Esophagus muscularis mucosa (tissue), 4 donors: Measurements from ENCODE around the gene TMEM80.

ENCODE experiments used
- EP300 ChIP-seq: sonication (generic); formaldehyde crosslinking; IDR thresholded peaks from one replicate; pipeline ENCODE4 v1.6.1; 2017; ENCODE audit warnings: antibody characterized with exemption
- POLR2A ChIP-seq: fragments of 450-650 bp; IDR thresholded peaks from one replicate; pipeline ENCODE4 v1.6.1; 2017; ENCODE audit warnings: antibody characterized with exemption, moderate library complexity, mild to moderate bottlenecking, low read depth
- POLR2AphosphoS5 ChIP-seq, 2 donors: sonication (generic); formaldehyde crosslinking; IDR thresholded peaks; one replicate each; pipeline ENCODE4 v1.6.1; 2017; ENCODE audit warnings: antibody characterized with exemption in 2 of 2
- TF ChIP-seq, protein P1 (sequence below), 3 experiments: fragments of 200-600 bp in 2 of 3; fragments of 450-650 bp in 1 of 3; sonication (generic) in 2 of 3; IDR thresholded peaks; one replicate each; pipeline ENCODE4 v1.5.1; 2017 to 2019; ENCODE audit warnings: antibody characterized with exemption in 3 of 3, mild to moderate bottlenecking in 2 of 3, moderate library complexity in 1 of 3

DNA sequence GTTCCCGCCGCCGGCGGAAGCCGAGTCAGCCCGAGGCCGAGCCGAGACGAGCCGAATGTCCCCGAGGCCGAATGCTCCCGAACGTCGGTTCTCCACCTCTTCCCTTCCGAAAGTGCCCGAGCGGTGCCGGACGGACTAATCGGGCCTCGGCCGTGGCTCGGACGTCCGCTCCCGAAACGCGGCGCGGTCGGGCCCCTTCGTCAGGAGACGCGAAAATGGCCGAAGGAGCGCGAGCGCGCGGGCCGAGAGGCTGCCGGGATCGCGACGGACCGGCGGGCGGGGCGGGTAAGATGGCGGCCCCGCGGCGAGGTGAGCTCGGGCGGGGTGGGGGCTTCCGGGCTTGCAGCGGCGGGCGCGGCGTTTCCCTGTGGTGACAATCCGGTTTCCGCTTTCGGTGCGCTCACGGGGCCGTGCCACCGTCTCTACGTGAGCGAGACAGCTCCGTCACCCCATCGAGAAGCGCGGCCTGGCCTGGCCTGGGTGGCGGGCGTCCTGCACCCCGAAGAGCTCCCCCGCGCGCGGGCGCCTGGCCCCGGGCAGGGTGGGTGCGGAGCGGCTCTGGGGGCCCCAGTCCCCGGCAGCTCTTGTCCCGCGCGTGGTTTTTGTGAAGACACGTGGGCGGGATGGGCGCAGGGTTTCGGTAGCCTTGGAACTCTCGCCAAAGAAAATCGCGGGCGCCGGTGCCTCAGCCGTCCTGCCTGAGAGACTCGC lies at the start of gene TMEM80:
- TF ChIP-seq, protein P1, sequence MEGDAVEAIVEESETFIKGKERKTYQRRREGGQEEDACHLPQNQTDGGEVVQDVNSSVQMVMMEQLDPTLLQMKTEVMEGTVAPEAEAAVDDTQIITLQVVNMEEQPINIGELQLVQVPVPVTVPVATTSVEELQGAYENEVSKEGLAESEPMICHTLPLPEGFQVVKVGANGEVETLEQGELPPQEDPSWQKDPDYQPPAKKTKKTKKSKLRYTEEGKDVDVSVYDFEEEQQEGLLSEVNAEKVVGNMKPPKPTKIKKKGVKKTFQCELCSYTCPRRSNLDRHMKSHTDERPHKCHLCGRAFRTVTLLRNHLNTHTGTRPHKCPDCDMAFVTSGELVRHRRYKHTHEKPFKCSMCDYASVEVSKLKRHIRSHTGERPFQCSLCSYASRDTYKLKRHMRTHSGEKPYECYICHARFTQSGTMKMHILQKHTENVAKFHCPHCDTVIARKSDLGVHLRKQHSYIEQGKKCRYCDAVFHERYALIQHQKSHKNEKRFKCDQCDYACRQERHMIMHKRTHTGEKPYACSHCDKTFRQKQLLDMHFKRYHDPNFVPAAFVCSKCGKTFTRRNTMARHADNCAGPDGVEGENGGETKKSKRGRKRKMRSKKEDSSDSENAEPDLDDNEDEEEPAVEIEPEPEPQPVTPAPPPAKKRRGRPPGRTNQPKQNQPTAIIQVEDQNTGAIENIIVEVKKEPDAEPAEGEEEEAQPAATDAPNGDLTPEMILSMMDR (IDR thresholded peaks at IDR 0.05): no peak
- TF ChIP-seq POLR2AphosphoS5 (IDR thresholded peaks at IDR 0.05) (peak; percentile 52 to 82), POLR2A (peak; percentile 46), EP300 (no peak)
